ENCODE measurements around the gene OXSR1.
A peak's percentile ranks its signal among the peaks of the same experiment; 100 is the strongest.

Gene OXSR1
- 80.1 to 188 (median 122) reads per million in 18 experiments for total RNA-seq

DNA sequence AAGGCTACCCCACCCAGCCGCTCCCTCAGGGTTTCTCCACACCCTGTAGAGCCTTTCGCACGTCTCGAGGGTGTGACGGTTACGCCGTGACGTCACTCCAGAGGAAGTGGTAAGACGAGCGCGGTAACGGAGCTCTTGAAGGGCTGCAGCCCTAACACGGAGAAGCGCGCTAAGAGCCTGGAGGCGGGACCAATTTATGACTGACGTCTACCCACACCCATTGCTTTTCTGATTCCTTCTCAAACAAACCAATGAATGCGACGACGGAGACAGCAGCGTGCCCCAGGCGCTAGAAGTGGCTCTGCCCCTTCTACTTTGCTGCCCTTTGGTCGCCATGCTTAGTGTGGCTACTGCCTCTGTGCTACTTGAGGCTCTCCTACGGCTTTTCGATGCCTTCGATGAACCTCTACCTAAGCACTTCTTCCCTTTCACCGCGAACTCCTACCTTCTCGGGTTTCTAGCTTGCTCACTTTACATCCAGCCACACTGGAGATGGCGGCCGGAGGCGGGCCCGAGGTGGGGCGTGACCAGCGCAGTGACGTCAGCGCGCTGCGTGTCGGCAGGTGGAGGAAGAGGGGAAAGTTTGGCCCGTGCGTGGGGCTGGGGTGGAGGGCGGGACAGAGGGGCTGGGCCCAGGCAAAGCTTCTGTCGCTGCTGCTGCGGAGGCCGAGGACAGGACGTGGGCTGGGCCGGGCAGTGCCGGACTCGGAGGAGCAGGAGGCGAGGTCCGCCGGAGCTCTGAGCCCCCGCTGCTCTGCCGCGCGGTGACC lies at the start of gene OXSR1:
OXSR1 (plus strand) TSS at position 586 of the 770 bp plus-strand sequence. CDS start 340 bp downstream, outside the sequence.
- DNase-seq, result peak; percentile 100

DNA sequence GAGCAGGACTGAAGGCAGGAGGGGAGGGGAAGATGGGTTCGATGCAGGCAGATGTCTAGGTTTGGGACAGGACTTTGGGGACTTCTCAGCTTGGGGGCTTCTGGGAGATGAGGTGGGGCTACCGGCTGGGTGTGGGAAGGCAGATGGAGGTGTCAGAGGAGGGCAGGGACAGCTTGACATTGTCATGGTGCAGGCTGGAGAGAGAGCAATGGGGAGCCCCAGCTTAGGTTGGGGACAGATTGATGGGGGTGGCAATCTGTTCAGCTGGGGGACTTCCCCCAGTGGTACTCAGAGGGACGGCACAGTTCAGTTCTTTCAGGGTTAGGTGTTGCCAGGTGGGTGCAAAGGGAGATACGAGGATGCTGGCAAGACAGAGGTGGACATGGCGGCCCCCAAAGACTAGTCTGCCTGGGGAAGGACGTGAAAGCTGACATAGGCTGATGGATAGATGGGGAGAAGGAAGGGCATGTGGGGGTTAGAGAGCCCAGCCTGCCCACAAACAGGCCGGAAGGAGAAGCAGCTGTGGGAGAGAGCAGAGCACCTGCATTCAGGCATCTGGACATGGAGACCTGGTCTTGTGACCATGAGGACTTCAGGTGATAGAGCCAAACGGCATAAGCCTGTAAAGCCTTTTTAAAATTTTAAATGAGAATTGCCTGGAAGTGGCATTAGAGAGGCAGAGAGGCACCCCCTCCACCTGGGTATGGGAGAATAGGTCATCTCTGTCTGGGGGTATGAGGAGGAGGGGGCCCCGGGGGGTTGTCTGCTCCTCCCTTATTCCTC lies 49.5 kb upstream of the OXSR1 start:
- DNase-seq, result no peak

DNA sequence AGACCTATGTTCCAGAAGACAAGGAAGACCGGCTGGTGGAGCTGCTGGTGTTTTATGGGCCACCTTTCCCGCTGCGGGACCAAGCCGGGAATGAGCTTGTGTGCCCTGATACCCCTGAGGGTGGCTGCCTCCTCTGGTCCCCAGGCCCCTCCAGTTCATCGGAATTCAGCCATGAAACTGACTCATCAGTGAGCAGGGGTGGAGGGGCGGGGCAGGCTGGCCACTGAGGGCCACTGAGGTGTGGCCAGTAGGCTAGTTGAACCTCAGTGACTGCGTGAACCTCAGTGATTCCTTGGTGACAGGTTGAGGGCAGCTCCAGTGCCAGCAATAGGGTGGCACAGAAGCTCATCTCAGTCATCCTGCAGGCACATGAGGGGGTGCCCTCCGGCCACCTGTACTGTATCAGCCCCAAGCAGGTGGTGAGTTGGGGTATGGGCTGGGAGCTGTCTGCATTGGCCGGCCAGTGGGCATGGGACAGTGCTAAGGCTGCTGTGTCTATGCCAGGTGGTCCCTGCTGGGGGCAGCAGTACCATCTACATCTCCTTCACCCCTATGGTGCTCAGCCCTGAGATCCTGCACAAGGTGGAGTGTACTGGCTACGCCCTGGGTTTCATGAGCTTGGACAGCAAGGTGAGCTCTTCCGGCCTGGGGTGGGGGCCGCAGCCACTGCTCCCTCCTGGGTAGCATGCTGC lies 48.7 kb upstream of the OXSR1 start:
- DNase-seq, result no peak

DNA sequence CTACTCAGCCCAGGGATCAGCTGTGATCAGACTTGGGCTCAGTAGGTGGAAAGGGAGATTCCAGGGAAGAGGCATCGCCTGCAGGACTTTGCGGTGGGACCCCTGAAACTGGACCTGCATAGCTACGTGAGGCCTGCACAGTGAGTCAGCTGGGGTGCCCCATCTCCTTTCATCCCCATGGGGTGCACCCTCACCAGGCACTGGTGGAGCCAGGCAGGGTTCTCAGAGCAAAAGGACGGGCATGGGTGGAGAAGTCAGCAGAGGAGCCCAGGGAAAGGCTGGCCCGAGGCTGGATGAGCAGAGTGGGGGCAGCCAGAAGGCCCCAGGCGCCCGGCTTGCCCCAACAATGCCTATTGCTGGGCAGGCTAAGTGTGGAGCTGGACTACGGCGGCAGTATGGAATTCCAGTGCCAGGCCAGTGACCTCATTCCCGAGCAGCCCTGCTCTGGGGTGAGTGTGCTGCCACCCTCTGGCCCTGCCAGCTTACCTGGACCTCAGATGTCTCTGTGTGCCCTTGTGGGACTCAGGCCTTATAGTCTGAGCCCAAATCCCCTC lies 48.1 kb upstream of the OXSR1 start:
- DNase-seq, result no peak

DNA sequence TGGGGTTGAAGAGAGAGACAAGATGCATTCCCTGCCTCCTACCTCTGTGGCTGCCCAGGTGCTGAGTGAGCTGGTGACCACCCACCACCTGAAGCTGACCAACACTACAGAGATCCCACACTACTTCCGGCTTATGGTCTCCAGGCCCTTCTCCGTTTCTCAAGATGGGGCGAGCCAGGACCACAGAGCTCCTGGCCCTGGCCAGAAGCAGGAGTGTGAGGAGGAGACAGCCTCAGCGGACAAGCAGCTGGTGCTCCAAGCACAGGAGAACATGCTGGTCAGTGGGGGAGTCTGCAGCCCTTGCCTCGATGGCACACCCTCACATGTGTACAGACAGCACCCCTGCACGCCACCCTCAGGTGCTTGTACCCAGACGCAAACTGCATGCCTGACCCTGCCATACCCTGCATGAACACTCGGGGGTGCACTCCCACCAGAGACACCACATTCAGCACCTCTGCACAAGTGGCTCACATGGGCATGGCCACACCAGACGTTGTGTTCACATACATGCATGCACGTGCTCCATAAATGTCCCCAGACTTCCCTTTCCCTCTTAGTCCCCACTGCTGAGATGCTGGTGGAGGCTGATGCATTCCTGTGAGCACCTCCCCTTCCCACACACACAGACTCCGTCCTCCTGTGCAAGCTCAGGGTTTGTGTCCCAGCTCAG lies 47.5 kb upstream of the OXSR1 start:
- DNase-seq, result peak; percentile 75

DNA sequence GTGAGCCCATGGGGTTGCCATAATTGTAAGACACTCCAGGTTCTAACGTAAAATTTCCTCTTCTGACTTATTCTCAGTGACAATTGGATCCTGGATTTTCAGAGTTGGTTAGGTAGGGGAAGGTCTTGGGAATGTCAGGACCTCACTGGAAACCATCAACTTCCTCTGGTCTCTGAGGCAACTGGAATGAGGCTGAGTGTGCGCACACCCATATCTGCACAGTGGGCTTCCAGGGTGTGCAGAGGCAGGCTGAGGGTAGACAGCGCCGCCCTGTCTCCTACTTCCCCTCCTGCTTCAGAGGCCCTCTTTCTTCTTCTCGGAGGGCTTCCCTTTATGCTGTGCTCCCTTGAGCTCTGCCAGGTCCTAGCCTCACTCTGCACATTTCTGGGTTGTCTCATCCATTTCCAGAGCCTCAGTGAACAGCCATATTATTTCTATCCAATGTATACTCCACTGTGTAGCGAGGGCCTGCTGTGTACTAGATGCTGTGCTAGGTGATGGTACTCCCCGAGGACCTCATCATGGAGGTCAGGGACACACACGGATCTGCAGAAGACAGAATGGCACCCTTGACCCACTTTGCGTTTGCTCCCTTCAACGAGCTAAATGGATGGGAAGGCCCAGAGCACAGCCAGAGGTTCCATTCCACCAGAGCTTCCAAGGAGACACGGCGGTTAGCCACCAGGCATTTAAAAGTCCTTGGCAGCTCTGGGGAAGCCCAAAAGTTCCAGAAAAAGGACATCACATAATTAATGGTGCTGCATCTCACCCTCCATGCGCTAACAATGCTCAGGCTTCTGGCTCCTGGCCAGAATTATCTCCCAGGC lies 46.7 kb upstream of the OXSR1 start:
- DNase-seq, result no peak

DNA sequence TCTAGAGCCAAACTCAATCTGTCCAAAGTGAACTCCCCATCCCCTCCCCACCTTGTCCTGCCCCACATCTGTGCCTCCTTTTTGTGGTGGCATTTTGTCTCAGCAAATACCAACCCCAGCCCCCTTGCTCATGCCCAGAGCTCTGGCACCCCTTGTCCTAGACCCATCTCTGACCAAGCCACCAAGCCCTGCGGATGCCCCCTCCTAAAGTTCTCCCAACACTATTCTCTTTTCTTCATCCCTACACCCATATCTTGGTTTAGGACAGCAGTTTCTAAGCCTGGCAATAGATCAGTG lies 46.1 kb upstream of the OXSR1 start:
- no peak for DNase-seq

DNA sequence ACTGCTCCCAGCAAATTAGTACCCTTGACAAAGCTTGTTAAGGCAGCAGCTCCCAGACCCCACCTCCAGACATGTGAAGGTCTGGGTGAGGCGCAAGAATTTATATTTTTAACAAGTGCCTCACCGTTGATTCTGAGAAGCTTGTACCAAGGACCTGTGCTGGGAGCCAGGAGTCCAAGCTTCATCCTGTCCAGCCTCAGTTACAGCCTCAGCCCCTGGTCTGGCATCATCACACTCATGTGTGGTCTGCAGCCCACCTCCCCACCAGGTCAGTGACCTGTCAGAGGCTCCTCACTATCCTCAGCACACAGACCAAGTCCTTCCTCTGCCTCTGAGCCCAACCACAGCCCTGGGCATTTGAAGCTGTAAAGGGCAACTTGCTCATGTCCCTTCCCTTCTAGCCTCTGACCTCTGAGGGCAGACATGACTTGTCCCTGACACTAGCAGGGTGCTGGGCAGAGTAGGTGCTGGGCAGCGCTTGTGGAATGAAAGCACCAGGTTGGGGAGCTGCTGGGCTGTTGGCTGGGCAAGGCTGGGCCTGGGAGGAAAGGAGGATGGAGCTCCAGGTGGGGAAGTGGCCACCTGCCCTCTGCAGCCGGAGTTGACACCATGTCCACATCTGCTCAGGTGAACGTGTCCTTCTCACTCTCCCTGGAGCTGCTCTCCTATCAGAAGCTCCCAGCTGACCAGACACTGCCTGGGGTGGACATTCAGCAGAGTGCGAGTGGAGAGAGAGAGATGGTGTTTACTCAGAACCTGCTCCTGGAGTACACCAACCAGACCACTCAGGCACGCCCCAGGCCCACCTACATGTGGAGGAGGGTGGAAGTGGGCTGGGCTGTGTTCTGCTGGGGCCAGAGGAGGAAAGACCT lies 45.3 kb upstream of the OXSR1 start:
- no peak for DNase-seq

DNA sequence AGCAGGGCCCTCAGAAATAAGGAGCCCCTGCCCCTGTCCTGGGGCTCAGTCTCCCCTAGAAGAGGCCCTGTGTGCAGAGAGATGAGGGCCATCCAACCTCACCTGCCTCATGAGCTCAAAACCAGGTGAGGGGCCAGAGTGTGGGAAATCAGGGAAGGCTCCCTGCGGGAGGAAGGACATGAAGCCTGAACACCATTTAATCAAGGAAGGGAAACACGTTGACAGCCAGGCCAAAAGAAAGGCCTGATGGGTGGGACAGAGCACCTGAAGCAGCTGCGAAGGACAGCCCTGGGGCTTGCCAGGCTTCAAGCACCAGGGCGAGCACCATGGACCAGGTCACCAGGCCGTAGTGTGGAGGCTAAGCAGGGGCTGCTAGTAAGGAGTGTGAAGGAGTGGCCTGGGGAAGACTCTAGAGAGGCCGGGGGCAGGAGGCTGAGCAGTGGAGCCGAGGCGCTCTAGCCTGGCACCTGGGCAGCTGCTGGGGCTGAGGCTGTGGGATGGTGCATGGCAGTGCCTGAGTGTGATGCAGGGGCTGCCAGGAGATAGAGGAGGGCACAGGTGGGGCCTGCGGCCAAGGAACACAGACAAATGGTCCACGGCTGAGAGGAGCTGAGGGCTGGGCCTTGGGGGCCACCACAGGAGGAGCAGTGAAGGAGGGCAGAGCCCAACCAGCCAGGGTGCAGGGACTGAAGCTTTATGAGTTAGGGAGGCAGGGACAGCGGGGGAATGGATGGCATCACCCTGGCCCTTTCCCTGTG lies 44.5 kb upstream of the OXSR1 start:
- no peak for DNase-seq

DNA sequence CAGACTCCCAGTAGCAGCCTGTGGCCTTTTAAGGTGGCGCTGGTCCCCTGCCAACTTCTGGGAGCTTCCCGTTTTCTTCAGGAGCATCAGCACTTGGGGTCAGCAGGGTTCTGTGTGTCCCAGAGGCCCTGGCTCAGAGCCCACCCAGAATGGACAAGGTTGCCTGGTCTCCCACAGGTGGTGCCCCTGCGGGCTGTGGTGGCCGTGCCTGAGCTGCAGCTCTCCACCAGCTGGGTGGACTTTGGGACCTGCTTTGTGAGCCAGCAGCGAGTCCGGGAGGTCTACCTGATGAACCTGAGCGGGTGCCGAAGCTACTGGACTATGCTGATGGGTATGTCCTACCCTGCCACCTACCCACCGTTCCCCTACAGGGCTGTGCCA lies 43.9 kb upstream of the OXSR1 start:
- DNase-seq, result no peak

DNA sequence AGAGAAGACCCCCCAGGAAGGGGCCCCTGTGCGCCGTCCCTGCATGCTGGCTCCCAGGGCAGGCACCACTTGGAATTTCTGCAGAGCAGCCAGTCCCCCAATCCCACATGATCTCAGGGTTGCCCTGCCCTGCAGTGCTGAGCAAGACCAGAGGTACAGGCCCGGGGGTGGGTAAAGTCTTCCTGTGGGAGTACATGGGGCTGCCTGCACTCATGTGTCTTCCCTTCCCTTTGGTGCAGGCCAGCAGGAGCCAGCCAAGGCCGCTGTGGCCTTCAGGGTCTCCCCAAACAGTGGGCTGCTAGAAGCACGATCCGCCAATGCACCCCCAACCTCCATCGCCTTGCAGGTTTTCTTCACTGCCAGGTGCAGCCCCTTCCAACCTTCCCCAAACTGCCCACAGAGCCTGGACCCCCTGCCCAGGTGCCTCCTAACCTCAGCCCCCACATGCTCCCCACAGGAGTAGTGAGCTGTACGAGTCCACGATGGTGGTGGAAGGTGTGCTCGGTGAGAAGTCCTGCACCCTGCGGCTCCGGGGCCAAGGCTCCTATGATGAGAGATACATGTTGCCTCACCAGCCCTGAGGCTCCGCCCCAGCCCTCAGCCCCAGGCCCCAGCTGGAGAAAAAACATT lies 43.4 kb upstream of the OXSR1 start:
- no peak for DNase-seq

DNA sequence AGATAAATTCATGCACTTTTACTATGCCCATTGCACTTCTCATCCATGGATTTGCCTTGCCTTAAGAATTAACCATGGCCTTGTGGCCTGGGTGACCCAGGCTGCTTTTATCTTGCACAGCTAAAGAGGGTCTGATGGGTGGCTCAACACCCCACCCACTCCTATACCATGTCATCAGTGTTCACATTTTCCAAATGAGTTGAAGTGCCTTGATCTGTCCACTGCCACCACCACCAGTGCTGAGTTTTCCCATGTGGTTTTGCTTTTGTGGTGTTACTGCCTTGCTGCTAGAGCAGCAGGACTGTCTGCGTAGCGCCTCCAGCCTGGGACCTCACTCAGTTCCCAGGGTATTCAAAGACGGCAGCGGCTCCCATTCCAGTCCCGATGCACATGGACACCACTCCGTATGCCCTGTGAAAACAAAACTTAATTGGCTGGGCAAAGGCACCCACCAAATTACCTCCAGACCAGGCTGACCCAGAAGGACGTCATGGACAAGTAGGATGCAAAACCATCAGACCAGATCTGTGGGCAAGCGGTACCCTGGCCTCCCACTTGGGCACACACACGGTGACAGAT lies 42.5 kb upstream of the OXSR1 start:
- no peak for DNase-seq

DNA sequence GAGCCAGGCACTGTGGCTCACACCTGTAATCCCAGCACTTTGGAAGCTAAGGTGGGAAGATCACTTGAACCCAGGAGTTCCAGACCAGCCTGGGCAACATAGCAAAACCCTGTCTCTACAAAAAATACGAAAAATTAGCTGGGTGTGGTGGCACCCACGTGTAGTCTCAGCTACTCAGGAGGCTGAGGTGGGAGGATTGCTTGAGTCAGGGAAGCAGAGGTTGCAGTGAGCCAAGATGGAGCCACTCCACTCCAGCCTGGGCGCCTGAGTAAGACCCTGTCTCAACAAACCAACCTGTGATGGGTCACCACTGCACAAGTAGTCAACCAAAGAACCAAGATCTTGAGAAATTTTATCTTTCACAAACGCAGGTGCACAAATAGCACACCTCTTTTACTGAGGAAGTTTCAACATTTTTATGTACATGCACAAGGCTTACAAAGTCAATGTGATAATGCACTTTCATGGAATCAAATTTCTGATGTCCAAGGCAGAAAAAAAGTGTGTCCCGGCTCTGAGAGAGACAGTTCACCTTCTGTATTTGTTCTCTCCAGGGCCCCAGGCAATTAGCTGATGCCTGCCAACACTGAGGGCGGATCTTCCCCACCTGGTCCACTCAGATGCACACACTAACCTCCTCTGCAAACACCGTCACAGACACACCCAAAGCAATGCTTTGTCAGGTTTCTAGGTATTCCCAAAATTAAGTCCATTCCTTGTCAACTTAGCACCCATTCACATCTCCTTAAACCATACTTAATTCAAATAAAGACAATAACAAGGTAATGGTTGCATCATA lies 40.8 kb upstream of the OXSR1 start:
- DNase-seq, result no peak

DNA sequence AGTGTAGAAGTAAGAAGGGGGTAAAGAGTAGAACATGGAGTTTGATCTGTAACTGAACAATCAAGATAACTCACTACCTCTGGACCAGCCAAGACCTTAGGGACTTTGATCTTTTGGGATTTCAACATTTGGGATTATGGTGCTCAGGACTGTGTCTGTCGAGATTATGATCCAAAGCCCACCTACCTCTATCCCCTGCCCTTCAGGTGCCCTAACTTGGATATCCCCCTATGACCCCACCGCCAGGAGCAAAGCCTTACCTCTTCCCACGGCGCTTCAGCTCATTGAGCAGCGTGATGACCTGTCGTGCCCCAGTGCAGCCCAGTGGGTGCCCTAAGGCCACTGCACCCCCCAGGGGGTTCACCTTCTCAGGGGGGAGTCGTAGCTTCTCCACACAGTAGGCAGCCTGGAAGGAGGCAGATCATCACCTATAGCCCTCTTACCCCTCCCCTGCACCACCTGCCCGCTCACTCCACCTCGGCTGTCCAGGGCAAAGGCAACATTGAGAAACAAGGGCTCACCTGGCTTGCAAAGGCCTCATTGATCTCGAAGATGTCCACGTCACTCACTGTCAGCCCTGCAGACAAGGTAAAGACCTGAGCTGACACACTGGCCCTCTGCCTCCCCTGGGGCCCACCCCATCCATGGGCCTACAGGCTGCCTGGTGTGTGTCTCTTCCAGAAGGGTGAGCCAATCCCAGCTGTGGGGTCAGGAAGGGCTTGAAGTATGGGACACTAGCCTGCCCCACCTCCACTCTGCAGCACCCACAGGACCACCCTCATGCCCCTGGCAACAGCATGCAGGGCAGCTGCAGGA lies 39.8 kb upstream of the OXSR1 start:
- DNase-seq, result no peak

DNA sequence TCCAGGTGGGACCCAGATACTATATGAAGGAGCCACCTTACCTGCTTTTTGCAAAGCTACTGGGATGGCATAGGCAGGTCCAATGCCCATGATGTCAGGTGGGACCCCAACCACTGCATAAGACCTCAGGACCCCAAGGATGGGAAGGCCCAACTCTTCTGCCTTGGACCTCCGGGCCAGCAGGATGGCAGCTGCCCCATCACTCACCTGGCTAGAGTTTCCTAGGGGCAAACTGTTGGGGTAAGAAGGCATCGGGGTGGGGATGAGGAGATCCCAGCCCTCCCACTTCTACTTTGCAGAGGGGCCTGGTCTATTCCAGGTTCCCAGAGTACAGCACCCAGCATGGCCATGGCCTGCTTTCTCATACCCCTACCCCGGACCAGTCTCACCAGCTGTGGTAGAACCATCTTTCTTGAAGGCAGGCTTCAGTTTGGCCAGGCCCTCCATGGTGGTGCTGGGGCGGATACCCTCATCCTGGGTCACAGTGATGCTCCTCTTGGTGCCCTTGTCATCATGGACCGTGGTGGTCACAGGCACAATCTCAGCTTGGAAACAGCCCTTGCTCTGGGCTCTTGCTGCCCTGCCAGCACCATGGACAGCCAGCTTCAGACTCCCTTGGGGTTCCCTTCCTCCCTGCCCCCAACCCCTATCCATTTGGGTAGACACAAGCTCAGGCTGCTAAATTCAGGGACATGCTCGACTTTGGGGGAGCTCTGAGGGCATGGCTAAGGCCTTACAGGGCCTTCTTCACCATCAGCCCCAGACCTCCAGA lies 39.0 kb upstream of the OXSR1 start:
- no peak for DNase-seq

DNA sequence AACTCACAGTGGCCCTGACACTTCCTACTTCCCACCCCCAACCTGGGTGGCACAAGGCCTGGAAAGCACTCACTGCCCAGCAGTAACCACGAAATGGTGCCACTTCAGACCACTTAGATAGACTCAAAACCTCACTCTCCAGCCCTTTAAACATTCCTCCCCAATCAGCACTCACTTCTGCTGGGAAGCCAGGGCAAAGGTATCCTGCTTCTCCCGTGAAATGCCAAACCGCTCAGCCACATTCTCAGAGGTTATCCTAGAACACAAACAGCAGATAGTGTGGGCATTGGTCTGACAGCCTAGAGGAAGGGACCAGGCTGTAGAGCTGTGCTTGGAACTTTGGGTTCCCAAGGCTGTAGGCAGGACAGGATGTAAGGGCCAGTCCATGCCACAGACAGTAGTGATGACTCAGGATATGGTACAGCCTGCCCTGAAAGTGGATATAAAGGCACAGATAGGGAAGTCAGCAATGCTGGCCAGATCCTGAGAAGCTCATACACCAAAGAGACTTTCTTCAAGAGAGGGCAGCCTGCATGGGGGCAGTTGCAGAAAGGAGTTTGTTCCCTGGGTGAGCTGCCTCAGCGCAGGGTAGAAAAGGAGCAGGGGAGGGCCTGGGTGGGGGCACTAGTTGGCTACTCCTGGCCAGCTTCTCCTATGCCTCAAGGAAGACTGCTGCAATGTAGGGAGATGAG lies 37.6 kb upstream of the OXSR1 start:
- DNase-seq, result peak in 1 of 2 donors; percentile 23
